NCI-H460 (cell line): ENCODE data around the gene RNF145. TPM values are rescaled to one million over a fixed set of nuclear protein-coding genes. Genes with fewer than 3 reads are reported as not detected.
"Not testable (repeated sequence)": the region's sequence is repeated elsewhere in the genome, so short reads cannot be mapped to it uniquely, and the experiment has no call there.

Experiments
- DNase-seq: peaks from one replicate; pipeline ENCODE4 v3.0.0-alpha.2; 2016; ENCODE audit warnings: low read depth; ENCODE audit errors: extremely low read depth
- small RNA-seq, 2 experiments: library from RNA; depleted of rRNA; stranded (forward); fragments of <200 nt; gene quantifications; one replicate each; pipeline ENCODE3, GENCODE V24; 2014
- total RNA-seq: library from RNA; depleted of rRNA; stranded (reverse); fragments of >200 nt; shearing (Covaris generic); gene quantifications from 2 replicates; pipeline ENCODE4 v1.2.3, GENCODE V29; 2014; rRNA removed

RNF145 gene
- total RNA-seq, 1 experiment from 2014 or later, result 40.7 TPM

DNA sequence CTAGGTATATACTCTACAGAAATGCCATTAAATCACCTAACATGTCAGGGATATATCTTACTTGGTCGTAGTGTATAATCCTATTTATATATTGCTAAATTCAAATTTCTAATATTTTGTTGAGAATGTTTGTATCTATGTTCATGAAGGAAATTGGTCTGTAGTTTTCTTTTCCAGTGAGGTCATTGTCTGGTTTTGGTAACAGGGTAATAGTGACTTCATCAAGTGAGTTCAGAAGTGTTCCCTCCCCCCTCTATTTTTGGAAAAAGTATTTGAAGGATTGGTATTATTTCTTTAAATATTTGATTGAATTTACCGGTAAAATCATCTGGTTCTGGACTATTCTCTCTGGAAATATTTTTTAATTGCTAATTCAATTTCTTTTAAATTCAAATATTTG lies 86.2 kb downstream of the RNF145 start:
- DNase-seq, result no peak

DNA sequence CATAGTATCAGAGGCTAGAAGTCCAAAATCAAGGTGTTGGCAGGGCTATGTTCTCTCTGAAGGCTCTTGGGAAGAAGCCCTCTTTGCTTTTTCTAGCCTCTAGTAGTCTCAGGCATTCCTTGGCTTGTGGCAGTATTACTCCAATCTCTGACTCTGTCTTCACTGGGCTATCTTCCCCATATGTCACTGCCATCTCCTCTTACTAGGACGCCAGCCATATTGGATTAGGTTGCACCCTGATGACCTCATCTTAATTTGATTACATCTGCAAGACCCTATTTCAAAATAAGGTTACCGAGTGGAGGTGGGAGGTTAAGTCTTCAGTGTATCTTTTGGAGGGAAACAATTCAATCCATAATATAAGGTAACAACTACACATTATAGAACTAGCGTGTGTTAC lies 88.3 kb downstream of the RNF145 start:
- DNase-seq, result no peak

DNA sequence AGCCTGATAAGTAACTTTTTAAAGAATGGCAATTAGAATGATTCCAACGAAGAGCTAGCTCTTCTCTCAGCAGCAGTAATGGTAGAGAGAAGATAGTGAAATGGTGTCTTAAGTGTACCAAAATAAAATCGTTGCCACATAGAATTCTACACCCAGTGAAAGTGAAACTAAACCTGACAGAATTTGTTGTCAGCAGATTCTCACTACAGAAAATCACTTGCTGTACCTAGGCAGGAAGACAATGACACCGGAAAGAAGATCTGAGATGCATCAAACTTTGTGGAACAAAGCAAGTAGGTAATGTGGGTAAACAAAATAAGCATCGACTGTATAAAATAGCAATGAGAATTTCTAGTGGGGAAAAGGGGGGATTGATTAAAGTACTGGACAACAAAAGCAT lies 88.9 kb downstream of the RNF145 start:
- DNase-seq, result no peak

DNA sequence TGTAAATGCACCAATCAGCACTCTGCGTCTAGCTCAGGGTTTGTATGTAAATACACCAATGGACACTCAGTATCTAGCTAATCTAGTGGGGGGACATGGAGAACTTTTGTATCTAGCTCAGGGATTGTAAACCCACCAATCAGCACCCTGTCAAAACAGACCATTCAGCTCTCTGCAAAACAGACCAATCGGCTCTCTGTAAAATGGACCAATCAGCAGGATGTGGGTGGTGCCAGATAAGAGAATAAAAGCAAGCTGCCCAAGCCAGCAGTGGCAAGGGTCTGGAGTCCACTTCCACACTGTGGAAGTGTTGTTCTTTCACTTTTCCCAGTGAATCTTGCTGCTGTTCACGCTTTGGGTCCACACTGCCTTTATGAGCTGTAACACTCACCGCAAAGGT lies 89.5 kb downstream of the RNF145 start:
- DNase-seq, result not testable (repeated sequence)

DNA sequence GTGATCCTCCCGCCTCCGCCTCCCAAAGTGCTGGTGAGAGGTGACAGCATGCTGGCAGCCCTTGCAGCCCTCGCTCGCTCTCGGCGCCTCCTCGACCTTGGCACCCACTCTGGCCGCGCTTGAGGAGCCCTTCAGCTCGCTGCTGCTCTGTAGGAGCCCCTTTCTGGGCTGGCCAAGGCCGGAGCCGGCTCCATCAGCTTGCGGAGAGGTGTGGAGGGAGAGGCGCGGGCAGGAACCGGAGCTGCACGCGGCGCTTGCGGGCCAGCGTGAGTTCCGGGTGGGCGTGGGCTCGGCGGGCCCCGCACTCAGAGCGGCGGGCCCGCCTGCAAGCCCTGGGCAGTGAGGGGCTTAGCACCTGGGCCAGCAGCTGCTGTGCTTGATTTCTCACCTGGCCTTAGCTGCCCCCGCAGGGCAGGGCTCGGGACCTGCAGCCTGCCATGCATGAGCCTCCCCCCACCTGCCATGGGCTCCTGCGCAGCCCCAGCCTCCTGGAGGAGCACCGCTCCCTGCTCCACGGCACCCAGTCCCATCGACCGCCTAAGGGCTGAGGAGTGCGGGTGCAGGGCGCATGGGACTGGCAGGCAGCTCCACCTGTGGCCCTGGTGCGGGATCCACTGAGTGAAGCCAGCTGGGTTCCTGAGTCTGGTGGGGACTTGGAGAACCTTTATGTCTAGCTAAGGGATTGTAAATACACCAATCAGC lies 90.2 kb downstream of the RNF145 start:
- not testable (repeated sequence) for DNase-seq

DNA sequence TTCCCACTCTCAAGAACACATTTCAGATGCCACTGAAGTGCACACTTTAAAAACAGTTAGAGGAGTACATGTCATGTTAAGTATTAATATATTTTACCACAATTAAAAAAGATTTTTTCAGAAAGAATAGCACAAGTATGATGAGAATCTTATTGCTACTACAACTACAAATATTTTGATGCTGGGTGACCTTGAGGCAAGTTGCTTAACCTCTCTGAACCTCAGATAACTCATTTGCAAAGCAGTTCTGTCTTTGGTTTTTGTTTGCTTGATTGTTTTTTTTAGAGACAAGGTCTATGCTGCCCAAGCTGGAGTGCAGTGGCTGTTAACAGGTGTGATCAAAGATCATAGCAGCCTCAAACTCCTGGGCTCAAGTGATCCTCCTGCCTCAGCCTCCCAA lies 95.9 kb downstream of the RNF145 start:
- DNase-seq, result no peak

DNA sequence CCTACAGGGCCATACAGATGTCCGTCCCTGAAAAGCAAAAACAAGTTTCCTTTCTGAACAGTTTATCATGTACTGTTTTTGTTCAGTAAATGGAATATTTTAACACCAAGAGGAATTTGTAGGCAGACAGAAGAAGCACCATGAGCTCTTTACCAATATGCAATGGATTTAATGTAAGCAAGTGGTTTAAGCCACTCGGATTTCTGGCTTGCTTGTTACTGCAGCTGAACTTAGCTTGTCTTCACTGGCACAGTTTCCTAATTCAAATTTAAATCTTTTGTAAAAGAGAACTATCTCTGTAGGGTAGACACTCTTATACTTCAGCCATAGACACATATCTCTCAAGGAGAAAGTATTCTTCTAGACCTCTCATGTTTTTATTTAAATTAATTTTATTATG lies 96.9 kb downstream of the RNF145 start:
- no peak for DNase-seq

Small RNAs within 50 kb of the gene (small RNA-seq; reads per million reads assigned to genes)
- gene RF00263, result 0 reads per million in 2 experiments

Other genes with a start within 250 kb of the RNF145 start
- 7.0 and 7.2 TPM in 2 replicates for gene EBF1, start 109.6 kb downstream of the RNF145 start, total RNA-seq
- 55.6 and 56.1 TPM in 2 replicates for gene UBLCP1, start 53.7 kb upstream of the RNF145 start, total RNA-seq
- gene IL12B, start 120.9 kb upstream of the RNF145 start, total RNA-seq, result not detected in 2 replicates